PFSK-1 (cell line): Measurements from ENCODE around the gene FOXJ3.

Experiments used
- FOXP2 ChIP-seq: optimal IDR thresholded peaks from 2 replicates; pipeline ENCODE3; 2011; ENCODE audit warnings: borderline replicate concordance, control low read depth, inconsistent platforms; ENCODE audit not compliant: insufficient read depth; ENCODE audit errors: extremely low read length, extremely low read depth
- SIN3A ChIP-seq: IDR thresholded peaks from 2 replicates; pipeline ENCODE4 v1.6.1; 2012; ENCODE audit warnings: mild to moderate bottlenecking, low read length, moderate library complexity, borderline replicate concordance; ENCODE audit not compliant: insufficient read depth
- TAF1 ChIP-seq: IDR thresholded peaks from 2 replicates; pipeline ENCODE4 v1.6.1; 2012; ENCODE audit warnings: low read length, control low read depth, borderline replicate concordance; ENCODE audit not compliant: insufficient read depth
- TF ChIP-seq, protein P1 (sequence below), 2 experiments: IDR thresholded peaks; 2 replicates each; pipeline versions ENCODE4 v1.6.1 to v1.8.0; 2011 to 2012; ENCODE audit warnings: low read depth in 2 of 2, low read length in 2 of 2, control low read depth in 1 of 2, inconsistent platforms in 1 of 2, mild to moderate bottlenecking in 1 of 2, moderate library complexity in 1 of 2; ENCODE audit not compliant: insufficient read depth in 1 of 2

DNA sequence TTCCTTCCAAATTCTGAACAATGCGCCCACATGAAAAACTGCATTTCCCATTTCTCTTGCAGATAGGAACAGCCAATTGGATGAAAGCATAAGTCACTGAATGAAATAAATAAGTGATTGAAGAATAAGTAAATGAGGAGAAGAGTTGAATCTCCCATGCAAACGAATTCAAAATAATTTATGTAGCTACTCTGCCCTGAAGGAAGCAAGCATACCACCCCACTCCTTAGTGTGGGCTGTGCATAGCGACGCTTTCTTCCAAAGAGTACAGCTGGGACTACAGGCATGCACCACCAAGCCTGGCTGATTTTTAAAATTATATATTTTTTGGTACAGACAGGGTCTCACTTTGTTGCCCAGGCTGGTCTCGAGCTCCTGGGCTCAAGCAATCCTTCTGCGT lies 29.1 kb upstream of the FOXJ3 start:
- TF ChIP-seq, protein P1, sequence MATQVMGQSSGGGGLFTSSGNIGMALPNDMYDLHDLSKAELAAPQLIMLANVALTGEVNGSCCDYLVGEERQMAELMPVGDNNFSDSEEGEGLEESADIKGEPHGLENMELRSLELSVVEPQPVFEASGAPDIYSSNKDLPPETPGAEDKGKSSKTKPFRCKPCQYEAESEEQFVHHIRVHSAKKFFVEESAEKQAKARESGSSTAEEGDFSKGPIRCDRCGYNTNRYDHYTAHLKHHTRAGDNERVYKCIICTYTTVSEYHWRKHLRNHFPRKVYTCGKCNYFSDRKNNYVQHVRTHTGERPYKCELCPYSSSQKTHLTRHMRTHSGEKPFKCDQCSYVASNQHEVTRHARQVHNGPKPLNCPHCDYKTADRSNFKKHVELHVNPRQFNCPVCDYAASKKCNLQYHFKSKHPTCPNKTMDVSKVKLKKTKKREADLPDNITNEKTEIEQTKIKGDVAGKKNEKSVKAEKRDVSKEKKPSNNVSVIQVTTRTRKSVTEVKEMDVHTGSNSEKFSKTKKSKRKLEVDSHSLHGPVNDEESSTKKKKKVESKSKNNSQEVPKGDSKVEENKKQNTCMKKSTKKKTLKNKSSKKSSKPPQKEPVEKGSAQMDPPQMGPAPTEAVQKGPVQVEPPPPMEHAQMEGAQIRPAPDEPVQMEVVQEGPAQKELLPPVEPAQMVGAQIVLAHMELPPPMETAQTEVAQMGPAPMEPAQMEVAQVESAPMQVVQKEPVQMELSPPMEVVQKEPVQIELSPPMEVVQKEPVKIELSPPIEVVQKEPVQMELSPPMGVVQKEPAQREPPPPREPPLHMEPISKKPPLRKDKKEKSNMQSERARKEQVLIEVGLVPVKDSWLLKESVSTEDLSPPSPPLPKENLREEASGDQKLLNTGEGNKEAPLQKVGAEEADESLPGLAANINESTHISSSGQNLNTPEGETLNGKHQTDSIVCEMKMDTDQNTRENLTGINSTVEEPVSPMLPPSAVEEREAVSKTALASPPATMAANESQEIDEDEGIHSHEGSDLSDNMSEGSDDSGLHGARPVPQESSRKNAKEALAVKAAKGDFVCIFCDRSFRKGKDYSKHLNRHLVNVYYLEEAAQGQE (IDR thresholded peaks at IDR 0.05; ENCODE audit: insufficient read depth in 1 of 2, low read depth in 2 of 2, low read length in 2 of 2): no peak
- TF ChIP-seq SIN3A (no peak), TAF1 (no peak), FOXP2 (no peak)
